ENCODE measurements around the gene FXR2.

Gene FXR2

GRCh38 chr17:7587420-7588151 lies 27.1 kb downstream of the FXR2 start:
- DNase-seq = no peak

- DNase-seq = no peak
These were observed 27.9 kb downstream of the FXR2 start for GRCh38 chr17:7586673-7587419.

DNA sequence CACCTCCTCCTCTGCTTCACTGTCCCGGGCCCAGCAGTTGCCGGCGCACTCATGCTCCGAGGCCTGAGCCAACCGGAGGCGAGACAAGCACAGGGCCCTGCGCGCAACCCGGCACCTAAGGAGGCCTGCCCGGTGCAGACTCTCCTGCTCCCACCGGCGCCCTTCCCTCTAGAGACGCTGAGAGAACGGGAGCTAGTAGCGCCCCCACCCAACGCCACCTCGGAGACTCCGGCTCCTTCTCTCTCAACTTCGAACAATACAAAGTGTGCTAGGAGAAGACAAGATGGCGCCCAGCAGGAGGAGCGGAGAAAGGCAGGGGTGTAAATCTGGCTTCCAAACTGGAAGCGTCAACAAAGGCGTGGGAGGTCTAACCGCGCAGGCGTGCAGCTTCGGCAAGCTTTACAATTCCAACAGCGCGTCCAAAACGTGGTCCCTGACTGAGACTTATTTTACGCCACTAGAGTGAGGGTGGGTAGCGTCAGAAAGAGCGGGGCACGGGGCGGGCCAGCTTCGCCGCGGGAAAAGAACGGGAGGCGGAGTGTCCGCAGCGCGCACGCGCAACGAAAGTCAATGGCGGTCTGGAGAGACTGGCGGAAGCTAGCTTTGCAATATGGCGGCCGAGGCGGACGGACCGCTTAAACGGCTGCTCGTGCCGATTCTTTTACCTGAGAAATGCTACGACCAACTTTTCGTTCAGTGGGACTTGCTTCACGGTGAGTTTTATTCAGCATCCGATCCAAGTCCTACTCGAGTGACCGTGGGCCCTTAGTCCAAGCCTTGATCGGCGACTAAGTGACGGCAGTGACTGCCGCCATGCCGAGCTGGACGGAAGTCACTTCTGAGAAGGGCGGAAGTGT lies 31.2 kb downstream of the FXR2 start, which contains the start of gene MPDU1:
TSS of gene MPDU1 (plus strand) at position 600 of the 857 bp plus-strand sequence. CDS start at position 611, 11 bp downstream.
- DNase-seq = peak; percentile 97

GRCh38 chr17:7582396-7583252 lies 32.1 kb downstream of the FXR2 start:
- no peak for DNase-seq

- DNase-seq = no peak
These were observed 33.8 kb downstream of the FXR2 start for GRCh38 chr17:7580604-7581575.

GRCh38 chr17:7579834-7580603 lies 34.7 kb downstream of the FXR2 start:
- DNase-seq = peak; percentile 60

- peak; percentile 69 for DNase-seq
These were observed 35.5 kb downstream of the FXR2 start, which contains the start of gene CD68 for GRCh38 chr17:7579001-7579833. Gene CD68, plus strand, starts transcription at chr17:7579638. Its CDS starts 40 bp downstream, at chr17:7579678.

GRCh38 chr17:7577327-7578199 lies 37.1 kb downstream of the FXR2 start:
- no peak for DNase-seq

DNA sequence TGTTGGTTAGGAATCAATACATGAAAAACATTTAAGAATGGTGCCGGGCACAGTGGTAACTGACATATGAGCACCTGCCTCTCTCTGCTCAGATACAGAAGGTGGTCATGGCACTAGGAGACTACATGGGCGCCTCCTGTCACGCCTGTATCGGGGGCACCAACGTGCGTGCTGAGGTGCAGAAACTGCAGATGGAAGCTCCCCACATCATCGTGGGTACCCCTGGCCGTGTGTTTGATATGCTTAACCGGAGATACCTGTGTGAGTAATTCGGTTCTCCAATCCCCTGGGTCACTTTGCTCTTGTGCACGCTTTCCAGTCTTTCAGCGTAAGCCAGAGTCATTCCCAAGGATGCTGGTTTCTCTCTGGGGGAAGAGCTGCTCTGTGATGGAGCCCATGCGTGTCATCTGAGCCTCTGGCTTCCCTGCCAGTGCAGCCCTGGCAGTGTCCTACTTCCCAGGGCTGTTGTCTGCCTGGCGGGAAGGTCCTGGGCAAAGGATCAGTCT lies 38.2 kb downstream of the FXR2 start:
- DNase-seq = no peak

- DNase-seq = no peak
These were observed 38.7 kb downstream of the FXR2 start for GRCh38 chr17:7575959-7576358.

GRCh38 chr17:7575481-7575883 lies 39.2 kb downstream of the FXR2 start:
- DNase-seq = no peak

- DNase-seq = no peak
These were observed 40.3 kb downstream of the FXR2 start for GRCh38 chr17:7574176-7574953.

DNA sequence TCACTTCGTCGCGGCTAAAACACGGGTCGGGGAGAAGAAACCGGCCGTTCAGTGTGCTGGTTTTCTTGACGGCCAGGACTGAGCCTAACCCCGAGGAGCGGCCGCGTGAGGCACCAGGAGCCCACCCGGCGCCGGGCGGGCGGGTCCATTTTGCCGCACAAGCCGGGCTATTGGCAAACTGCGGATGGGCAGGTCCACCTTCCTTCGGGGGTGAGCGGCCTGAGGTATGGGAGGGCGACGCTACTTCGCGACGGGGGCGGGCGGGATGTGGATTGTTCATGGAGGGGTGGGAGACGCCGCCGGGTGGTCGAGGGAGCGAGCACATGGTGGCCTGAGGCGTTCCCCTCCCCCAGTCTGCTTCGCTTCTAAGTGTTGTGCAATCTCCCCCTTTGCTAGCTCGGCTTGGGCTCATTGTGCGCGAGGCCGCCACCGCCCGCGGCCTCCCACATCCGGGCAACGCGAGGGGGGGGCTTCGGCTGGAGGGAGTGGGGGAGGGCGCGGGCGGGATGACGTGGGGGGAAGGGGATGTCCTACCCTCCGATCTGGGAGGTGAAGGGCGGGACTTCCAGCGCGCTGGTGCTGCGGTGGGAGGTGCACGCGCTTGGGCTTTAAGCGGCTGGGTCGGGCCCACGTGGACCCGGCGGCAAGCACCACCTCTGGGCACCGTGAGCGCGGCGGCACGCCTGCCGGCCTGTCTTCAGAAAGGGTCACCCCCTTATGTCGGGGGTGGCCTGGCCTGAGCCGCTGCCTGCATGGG lies 41.2 kb downstream of the FXR2 start:
- DNase-seq = peak; percentile 95

DNA sequence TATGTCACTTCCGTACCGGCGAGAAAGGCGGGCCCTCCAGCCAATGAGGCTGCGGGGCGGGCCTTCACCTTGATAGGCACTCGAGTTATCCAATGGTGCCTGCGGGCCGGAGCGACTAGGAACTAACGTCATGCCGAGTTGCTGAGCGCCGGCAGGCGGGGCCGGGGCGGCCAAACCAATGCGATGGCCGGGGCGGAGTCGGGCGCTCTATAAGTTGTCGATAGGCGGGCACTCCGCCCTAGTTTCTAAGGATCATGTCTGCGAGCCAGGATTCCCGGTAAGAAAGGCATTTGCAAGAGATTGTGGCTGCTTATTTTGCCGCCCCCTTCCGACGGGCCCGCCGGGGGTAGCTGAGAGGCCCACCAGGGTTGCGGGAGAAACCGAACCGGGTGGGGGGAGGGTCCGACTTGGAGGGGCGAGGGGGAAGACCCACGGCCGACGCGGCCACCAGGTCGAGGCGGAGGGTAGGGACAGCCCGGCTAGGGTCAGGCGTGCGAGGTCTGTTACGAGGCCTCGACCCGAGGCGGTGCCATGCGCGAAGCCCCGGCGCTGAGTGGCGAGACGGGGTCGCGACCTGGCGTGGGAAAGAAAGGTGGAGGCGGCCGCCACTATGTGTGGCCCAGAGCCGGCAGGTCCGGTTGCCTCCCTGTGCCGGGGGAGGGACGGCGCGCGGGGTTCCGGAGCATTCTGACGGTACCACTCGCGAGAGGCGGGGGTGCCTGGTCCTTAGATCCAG lies 41.9 kb downstream of the FXR2 start:
- peak; percentile 100 for DNase-seq

DNA sequence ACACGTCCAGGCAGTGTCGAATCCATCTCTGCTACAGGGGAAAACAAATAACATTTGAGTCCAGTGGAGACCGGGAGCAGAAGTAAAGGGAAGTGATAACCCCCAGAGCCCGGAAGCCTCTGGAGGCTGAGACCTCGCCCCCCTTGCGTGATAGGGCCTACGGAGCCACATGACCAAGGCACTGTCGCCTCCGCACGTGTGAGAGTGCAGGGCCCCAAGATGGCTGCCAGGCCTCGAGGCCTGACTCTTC lies 42.4 kb downstream of the FXR2 start:
- DNase-seq = no peak

DNA sequence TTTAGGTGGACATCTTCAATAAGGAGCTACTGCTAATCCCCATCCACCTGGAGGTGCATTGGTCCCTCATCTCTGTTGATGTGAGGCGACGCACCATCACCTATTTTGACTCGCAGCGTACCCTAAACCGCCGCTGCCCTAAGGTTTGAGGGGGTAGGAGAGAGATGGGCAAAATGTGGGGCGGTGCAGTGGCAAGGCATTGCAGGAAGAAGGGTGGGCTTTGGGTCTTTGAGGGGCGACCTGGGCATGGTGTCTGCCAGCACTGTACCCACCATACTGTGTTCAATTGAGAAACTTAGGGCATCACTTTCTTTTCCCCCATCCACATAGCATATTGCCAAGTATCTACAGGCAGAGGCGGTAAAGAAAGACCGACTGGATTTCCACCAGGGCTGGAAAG lies 44.3 kb downstream of the FXR2 start:
- no peak for DNase-seq

Measured in CD4-positive, alpha-beta T cell treated with Interleukin-10 for 1 hour (primary cell).